ENCODE results near the gene SOHLH1.

Gene SOHLH1

DNA sequence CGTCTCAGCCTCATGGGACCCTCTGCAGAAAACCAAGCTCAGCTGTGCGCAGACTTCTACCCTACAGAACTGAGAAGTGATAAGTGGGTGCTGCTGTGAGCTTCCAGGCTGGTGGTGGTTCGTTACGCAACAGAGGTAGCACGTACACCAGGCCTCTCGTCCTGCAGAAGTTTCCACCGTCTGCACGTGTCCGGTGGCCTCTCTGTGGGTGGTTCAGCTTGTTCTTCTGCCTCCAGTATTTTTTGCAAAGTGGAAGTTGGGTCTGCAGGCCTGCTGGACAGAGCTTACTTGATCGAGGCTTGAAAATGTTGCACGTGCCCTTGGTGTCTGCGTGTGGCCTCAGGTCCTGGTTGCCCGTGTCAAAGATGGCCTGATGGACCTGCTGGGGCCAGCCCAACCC lies 30.2 kb upstream of the SOHLH1 start:
- no peak for DNase-seq (ENCODE audit: low spot score)

DNA sequence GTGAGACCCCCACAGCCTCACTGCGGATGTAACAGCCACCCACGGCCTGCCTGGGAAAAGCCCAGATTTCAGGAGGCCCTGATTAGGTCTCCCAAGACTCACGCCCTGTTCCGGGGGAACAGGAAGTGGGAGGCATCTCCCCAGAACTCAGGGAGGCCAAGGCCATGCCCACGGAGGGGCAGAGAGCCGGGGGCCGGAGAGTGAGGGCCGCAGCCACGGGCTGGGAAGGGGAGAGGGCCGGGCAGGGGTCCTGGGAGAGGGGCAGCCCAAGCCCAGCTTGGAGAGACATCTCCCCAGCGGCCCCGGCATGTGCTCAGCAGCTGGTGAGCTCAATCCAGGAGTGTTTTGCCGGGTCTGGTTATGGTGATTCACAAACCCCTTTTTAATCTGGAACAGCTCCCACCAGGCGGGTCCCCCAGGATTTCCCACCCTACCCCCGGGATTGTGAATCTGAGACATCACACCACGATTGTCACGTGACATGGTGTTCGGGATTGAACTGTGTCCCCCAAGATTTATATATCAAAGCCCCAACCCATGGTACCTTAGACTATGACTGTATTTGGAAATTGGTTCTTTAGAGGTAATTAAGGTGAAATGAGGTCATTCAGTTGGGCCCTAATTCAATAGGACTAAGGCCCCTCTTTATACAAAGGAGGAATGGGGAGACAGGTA lies 29.3 kb upstream of the SOHLH1 start:
- no peak for DNase-seq (ENCODE audit: low spot score)

DNA sequence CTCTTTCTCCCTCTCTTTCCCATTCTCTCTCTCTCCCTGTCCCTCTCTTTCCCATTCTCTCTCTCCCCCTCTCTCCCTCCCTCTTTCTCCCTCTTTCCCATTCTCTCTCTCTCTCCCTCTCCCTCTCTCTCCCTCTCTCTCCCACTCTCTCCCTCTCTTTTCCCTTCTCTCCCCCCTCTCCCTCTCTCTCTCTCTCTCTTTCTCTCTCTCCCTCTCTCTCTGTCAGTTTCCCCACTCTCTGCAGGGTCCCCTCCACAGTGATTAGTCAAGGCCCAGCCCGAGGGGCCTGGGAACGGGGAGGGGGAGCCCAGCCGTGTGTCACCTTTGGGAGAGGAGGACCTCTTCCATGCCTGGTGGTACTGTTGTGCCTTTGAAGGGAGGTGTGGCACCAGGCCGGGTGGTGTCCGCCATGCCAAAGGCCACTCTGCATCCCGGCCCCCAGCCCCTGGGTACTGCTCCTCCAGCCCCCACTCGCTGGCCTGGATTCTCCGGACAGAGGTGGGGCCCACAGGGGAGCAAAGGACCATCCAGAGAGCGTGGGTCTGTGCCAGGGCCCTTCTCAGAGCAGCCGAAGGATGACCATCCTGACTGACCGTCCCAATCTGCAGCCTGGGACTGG lies 28.1 kb upstream of the SOHLH1 start:
- no peak for DNase-seq (ENCODE audit: low spot score)

DNA sequence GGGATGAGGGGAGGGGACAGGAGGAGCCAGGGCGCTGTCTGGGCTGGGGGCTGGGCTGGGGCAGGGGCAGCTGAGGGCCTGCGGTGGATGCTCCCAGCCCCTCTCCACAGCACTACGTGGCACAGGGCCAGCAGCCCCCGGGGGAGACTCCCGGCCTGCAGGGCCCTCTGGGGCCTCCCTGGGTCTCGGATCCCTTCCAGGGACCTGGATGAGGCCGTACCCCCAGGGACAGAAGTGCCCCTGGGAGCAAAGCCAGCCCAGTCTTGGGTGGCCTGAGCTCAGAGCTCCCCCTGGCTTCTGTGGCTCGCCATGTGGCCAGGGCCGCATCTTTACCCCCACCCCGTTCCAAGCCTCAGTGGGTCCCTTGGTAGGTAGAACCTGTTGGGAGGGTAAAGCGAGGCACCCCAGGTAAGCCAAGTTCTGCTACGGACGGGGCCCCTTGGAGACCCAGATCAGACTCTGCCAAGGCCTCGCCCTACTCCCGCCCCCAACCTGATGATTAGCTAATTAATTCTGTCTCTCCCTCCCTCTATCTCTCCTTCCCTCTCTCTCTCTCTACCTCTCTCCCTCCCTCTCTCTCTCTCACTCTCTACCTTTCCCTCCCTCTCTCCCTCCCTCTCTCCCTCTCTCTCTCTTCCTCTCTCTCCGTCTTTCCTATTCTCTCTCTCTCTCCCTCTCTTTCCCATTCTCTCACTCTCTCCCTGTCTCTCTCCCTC lies 27.0 kb upstream of the SOHLH1 start:
- DNase-seq (ENCODE audit: low spot score): no peak

DNA sequence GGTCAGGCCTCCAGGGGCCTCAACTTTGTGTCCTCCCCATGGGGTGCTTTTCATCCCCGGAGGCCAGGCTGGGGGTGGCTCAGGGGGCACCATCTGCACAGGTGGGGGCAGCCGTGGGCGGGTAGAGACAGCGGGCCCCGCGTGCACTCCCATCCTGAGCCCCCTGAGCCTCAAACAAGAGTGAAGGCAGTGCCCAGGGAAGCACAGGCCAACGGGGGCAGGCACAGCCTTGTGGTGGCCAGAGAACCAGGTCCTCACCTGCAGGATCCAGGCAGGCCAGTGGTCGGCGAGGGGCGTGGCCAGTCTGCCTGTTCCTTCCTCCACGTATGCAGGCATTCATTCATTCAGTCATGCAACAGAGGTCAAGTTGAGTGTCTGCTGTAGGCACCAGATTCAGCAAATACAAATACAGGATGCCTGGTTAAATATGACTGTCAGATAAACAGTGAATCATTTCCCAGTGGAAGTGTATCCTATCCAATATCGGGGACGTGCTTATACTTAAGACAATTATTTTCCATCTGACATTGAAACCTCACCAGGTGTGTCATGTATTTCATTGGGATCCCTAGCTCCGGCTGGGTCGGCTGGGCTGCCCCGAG lies 25.0 kb upstream of the SOHLH1 start:
- DNase-seq (ENCODE audit: low spot score): no peak

DNA sequence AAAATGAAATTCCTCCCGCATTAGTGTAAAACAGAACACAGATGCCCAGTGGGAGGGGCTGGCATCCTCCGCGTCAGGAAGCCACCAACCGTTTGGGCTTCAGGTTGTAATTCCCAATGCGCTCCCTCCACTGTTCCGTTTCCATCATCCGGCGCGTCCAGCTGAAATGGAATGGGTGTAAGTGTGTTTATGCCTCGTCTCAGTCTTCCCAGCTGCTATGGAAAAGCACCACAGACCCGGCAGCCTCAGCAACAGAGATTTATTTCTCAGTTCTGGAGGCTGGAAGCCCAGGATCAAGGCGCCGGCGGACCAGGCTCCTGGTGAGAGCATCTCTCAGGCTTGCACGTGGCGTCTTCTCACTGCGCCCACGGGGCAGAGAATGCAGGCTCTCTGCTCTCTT lies 23.1 kb upstream of the SOHLH1 start:
- no peak for DNase-seq (ENCODE audit: low spot score)

DNA sequence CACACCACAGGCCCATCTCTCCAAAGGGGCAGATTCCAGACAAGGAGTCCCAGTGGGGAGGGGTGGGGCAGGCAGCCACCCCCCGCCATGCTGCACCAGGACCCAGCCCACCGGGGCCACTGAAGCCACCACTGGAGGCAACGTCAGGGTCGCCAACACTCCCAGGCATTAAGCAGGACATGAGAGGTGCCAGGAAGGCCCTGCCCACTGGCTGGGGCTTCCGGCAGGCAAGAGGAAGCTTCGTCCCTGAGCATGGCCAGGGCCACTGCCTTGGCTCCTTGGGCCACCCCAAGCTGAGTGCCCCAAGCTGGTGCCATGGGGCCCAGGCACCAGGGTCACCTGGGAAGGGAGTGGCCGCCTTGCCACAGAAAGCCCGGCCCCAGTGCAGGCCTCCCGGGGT lies 20.2 kb upstream of the SOHLH1 start:
- no peak for DNase-seq (ENCODE audit: low spot score)

DNA sequence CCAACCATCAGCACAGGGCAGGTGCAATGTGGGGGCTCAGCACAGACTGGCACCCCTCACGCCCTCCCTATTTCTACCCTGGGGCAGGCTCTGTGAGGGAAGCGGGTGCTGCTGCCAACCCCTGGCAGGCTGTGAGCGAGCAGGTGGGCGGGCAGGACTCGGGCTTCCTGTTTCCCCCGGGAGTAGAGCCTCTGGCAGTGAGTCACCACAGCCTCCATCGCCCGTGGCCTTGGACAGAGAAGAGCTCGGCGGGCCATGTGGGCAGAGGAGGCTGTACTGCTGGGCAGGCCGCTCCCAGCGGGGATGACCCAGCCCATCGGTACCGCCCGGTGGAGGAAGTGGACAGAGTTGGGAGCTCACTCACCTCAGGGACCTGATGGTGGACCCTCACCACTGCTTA lies 19.3 kb upstream of the SOHLH1 start:
- DNase-seq (ENCODE audit: low spot score): no peak

DNA sequence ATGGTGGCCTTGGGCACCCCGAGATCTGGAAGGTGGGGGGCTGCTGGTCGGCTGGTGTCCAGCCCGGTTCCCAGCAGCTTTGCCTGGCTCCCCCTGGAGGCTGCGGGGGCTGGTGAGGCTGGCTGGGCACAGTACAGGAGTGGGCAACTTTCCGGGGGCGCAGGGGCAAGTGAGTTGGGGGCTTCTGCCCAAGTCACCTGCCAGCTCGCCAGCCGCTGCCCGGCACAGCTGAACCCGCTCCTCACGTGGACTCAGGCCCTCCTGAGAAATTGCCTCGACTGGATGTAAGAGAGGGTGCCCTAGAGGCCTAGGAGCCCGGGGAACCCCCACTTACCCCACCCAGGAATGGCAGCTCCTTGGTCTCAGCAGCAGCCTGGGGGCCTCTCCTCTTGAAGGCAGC lies 18.1 kb upstream of the SOHLH1 start:
- DNase-seq (ENCODE audit: low spot score): no peak

DNA sequence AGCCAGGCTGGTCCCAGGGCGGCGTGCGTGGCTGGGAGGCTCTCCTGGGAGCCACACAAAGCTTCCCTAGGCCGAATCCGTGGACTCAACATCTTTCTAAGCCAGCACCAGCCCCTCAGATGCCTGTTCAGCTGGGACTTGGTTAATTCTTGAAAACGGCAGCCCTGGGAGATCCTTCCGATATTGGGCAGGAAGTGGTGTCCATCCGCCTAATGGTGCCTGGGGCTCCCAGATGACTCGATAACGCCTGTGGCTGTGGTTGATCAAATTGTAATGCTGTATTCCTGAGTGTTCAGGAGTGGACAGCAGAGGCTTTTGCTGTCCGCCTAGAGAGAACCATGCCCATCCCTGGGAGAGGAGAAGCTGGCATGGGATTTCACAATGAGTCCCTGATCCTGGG lies 16.8 kb upstream of the SOHLH1 start:
- no peak for DNase-seq (ENCODE audit: low spot score)

DNA sequence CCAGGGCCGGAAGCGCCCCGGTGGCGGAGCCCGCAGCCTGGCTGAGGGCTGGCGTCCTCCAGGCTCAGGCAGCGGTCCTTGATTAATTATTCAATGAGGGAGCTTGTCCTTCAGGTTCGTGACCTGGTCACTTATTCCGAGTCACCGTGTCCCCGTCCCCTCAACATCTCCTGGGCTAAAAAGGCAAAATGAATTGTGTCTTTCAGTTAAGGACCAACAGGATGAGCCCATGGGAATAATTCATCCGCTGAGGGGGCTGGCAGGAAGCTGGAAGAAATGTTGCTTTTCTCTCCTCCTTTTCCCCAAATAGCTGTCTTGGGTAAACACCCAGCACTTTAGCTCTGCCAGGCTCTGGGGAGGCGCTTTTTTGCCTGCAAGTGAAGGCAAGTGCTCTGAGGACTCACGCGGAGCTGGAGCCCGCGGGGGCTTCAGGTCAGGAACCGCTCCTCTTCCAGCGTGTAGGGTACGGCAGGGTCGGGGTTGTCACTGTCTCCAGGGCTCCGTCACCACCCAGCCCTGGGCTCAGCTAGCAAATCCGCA lies 15.8 kb upstream of the SOHLH1 start:
- DNase-seq (ENCODE audit: low spot score): no peak

DNA sequence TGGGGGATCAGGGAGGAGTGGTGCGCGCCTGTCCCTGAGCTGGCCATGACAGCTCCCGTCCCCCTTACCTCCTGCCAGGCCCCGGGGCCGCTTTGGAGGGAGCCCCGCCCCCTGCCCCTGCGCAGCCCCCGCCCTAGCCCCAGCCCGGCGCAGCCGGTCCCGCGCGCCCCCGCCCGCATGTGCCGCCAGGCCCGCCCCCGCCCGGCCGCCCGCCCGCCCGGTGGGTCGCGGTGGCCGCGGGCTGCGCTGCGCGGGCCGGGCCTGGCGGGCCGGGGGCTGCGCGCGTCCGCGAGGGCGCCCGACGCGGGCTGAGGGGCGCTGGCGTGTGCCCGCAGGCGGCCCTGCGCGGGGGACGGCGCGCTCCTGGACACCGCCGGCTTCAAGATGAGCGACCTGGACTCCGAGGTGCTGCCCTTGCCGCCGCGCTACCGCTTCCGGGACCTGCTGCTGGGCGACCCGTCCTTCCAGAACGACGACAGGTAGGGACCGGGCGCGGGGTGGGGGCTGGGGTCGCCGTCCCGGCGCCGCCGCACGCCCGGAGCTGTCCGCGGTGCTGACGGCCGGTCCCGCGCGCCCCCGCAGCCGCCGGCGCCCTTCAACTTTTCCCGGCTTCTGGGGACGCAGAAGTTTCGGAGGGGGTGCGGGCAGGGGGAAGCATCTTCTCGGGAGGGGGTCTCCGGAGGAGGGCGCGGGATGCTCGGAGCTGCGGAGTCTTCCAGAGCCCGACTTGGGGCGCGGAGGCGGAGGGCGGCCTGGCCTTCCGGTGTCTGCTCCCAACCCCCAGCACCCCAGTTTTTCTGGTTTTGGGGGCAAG lies 15.2 kb upstream of the SOHLH1 start:
- no peak for DNase-seq (ENCODE audit: low spot score)

DNA sequence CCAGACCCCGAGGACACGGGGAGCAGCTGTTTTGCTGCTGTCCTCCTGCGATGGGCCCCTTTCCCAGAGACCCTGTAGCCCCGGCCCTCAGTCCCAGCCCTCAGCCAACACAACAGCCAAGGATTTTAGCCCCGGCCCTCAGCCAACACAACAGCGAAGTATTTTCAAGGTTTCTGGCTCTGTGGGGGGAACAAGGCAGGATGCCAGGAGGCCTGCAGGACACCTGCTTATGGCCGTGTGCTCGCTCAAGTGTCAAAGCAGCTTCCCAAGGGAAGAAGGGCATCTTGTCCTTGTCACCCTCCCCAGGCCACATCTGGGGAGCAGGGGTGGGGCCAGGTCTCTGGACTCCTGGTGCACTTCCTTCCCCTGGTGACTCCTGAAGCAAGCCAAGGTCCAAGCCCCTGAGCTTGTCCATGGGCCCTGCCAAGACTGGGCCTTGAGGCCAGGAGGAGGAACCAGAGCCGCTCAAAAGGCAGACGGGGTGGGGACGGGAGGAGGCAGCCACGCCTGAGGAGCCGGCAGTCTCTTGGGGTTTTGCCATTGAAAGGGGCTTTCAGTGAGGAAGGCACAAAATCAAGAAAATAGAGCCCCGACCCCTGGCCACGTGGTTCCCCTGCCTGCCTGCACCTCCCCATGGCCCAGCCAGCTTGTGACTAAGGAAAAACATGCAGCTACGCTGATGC lies 13.5 kb upstream of the SOHLH1 start:
- no peak for DNase-seq (ENCODE audit: low spot score)

DNA sequence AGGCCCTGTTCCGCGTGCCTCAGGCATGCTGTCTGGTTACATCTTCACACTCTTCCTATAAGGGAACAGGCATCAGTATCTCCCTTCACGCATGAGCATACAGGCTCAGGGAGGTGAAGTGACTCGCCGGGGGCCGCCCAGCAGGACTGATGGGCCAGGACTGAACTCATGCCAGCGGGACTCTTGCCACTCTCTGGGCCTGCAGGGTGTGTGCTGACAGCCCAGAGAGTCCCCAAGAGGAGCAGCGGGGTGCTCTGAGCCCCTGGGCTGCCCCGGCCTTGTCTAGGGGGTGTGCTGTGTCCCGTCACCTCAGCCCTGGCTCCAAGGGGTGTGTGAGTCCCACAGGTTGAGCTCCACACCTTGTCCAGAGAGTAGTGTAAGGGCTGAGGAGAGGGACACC lies 12.6 kb upstream of the SOHLH1 start:
- no peak for DNase-seq (ENCODE audit: low spot score)

DNA sequence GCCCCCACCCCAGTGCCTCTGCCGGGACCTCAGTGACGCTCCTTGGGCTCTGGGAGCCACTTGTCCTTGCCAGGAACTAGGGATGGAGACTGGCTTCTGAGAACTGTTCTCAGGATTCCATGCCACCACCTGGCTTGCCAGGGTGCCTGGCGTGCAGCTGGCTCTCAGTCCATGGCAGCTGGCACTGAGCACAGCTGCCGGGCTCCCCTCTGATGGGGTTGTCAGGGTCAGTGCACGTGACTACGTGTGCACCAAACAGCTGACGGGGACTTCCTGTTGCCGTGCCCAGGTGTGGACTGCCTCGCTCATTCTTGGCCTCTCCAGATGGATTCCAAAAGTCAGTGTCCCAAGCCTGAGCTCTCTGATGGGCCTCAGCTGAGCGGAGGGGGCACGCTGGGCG lies 12.1 kb upstream of the SOHLH1 start:
- no peak for DNase-seq (ENCODE audit: low spot score)

DNA sequence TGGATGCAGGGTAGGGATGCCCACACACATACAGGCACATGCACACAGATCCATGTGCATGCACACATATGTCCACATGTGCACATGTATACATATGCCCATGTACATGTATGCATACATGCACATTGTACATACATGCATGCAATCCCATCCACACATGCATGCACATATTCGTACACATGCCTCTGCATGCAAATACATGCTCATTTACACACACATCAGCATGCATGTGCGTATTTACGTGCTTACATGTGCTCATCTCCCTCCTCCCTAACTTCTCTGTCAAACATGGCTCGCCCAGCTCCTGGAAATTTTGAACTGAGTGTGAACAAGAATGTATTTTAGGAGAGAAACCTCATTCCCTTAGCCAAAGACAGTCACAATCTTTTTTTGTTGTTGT lies 8.9 kb upstream of the SOHLH1 start:
- DNase-seq (ENCODE audit: low spot score): no peak

DNA sequence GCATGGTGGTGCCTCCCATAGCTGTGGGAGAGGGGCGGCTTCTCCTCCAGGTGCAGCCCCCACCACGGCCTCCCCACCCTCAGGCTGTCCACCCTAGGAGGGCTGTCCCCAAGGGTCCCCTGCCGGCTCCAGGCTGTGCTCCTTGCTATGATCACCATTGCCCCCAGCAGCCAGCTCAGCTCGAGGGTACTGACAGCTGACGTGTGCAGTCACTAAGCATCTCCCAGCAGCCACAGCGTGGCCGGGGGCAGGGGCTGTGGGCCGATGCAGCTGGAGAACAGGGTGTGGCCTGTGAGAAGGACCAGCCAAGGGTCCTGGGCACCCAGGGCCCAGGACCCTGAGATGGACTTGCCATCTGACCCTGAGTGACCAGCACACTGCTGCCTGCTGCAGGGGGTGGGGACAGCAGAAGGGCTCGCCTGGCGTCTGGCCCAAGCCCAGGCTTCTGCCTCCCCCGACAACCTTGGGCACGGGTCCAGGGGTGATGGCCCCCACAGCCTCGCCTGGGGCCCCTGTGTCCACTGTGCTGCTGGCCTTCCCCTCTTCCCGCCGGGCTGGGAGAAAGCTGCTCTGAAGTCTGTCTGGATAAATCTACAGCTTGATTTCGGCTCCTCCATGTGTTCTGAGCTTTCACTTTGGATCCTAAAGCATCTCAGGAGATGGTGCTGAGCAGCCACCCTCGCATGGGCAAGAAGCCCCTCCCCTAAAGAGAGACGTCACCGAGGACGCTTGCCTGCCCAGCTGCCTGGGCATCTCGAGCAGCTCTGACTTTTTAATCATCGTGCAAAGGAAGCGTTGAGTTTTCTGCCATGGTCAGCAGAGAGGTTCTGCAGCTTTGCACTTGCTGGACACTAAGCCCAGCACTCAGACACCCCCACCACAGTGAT lies 8.2 kb upstream of the SOHLH1 start:
- no peak for DNase-seq (ENCODE audit: low spot score)

DNA sequence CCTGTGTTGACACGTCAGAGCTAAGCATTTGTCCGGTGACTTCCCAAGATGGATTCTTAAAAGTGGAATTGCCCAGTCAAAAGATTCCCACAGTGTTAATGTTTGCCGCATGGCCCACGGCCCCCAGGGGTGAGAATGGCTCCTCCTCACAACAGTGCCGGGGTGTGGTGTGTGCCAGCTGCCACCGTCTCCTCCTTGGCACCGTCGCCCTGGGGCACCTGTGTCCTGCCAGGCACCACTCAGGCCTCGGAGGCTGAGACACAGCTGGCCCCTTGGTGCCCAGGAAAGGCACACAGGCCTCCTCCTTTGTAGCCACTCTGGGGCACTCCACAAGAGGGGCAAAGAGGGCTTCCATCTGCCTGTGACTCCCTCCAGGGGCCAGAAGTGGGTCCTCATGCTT lies 7.0 kb upstream of the SOHLH1 start:
- no peak for DNase-seq (ENCODE audit: low spot score)

DNA sequence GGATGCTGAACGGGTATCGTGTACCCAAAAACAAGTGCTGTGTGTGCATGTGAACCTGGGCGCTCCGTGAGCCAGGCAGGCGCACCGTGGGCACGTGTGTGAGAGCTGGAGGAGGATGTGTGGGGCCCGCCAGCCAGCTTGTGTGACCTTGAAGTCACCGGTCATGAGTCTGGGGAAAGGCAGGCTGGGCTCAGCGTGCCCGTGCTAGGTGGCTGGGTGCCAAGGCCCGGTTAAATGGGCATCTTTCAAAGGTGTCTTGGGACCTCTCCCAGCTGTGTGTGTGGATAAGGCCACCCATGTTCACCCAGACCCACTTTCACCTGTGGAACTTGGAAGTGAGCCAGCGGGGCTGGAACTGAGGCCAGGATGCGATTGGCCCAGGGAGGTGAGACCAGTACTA lies 6.1 kb upstream of the SOHLH1 start:
- no peak for DNase-seq (ENCODE audit: low spot score)

DNA sequence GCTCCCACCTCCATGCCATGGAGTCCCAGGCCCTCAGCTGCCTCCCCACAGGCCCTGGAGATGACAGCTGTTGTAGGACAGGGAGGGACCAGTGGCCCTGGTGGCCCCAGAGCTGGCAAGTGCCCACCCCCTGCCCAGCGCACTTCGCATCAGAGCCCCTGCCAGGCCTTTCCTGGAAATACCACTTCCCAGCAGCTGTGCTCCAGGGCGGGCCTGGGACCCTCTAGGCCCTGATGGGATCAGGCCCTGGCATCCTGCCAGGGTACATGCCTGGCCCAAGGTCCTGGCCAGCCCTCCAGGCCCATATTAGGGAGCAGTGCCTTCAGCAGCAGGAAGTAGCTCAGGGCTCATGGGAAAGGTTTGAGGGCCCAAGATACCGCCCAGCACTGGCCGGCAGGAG lies 5.2 kb upstream of the SOHLH1 start:
- no peak for DNase-seq (ENCODE audit: low spot score)
